GM12878 (cell line): ENCODE data around the gene SELPLG. TPM values are rescaled to one million over a fixed set of nuclear protein-coding genes. Genes with fewer than 3 reads are reported as not detected.

ENCODE experiments used
- BACH1 ChIP-seq: fragments of 450-650 bp; IDR thresholded peaks from 2 replicates; pipeline ENCODE4 v1.6.1; 2017; ENCODE audit warnings: mild to moderate bottlenecking, borderline replicate concordance
- IKZF2 ChIP-seq, 2 experiments: fragments of 450-650 bp; IDR thresholded peaks; 2 replicates each; pipeline ENCODE4 v1.6.1; 2017; ENCODE audit warnings: mild to moderate bottlenecking in 2 of 2, moderate library complexity in 2 of 2
- JUND ChIP-seq: IDR thresholded peaks from 2 replicates; pipeline ENCODE4 v1.6.1; 2012; ENCODE audit warnings: low read depth, mild to moderate bottlenecking, low read length, improper control_type of control experiment, moderate library complexity
- NFYA ChIP-seq: IDR thresholded peaks from 2 replicates; pipeline ENCODE4 v1.6.1; 2011; ENCODE audit warnings: low read depth, mild to moderate bottlenecking, low read length, improper control_type of control experiment, borderline replicate concordance
- RBBP5 ChIP-seq: fragments of 200-600 bp; sonication (generic); conservative IDR thresholded peaks from 2 replicates; pipeline ENCODE4 v1.6.1; 2016
- RCOR1 ChIP-seq: conservative IDR thresholded peaks from 2 replicates; pipeline ENCODE4 v1.6.1; 2012; ENCODE audit warnings: low read depth, low read length, improper control_type of control experiment
- SKIL ChIP-seq: fragments of 450-650 bp; IDR thresholded peaks from 2 replicates; pipeline ENCODE4 v1.6.1; 2017; ENCODE audit warnings: mild to moderate bottlenecking, low read depth, inconsistent platforms; ENCODE audit not compliant: poor library complexity, severe bottlenecking
- STAT1 ChIP-seq: fragments of 450-650 bp; conservative IDR thresholded peaks from 2 replicates; pipeline ENCODE4 v1.6.1; 2014; ENCODE audit warnings: antibody characterized with exemption, mild to moderate bottlenecking
- ZBTB33 ChIP-seq: fragments of 450-650 bp; IDR thresholded peaks from 2 replicates; pipeline ENCODE4 v1.6.1; 2017; ENCODE audit warnings: mild to moderate bottlenecking
- polyA plus RNA-seq, 11 experiments: library from polyadenylated mRNA; depleted of rRNA in 4 of 11; unstranded in 6 of 11; stranded (reverse) in 5 of 11; fragments of >200 nt; fragmentation: Nextera tagmentation in 4 of 11; fragmentation: Illumina TruSeq in 1 of 11; extraction: Ambion mirVana in 4 of 11; extraction: Trizol in 1 of 11; gene quantifications; 1 replicate in 1 of 11; 2 replicates in 10 of 11; pipeline versions ENCODE4 v1.2.1 to v1.2.3, GENCODE V29; 2011 to 2016; ENCODE audit warnings: inconsistent platforms in 2 of 11, missing spikeins in 2 of 11, low read depth in 1 of 11
- total RNA-seq, 4 experiments: library from RNA; depleted of rRNA in 3 of 4; stranded (reverse); fragments of >200 nt in 3 of 4; fragmentation: Illumina TruSeq in 1 of 4; extraction: Trizol in 1 of 4; gene quantifications; 2 replicates each; pipeline versions ENCODE4 v1.2.1 to v1.2.3, GENCODE V29; 2013 to 2021
- TF ChIP-seq, protein P1 (sequence below): IDR thresholded peaks from 2 replicates; pipeline ENCODE4 v1.6.1; 2012; ENCODE audit warnings: improper control_type of control experiment, low read depth, low read length; ENCODE audit not compliant: insufficient replicate concordance
- TF ChIP-seq, protein P2 (sequence below), 3 experiments: IDR thresholded peaks in 2 of 3; conservative IDR thresholded peaks in 1 of 3; 2 replicates each; pipeline ENCODE4 v1.5.1; 2011; ENCODE audit warnings: low read depth in 3 of 3, low read length in 3 of 3, mild to moderate bottlenecking in 3 of 3, control low read depth in 2 of 3, moderate library complexity in 2 of 3, inconsistent platforms in 1 of 3, mixed read lengths in 1 of 3; ENCODE audit not compliant: control insufficient read depth in 2 of 3, insufficient read depth in 1 of 3; ENCODE audit errors: extremely low read depth in 1 of 3
- TF ChIP-seq, protein P3 (sequence below): fragments of 450-650 bp; IDR thresholded peaks from 2 replicates; pipeline ENCODE4 v1.6.1; 2017; ENCODE audit warnings: low read depth, mild to moderate bottlenecking, moderate library complexity

The SELPLG gene
- total and polyA plus RNA-seq, 10 of the 15 experiments (the other 5 are each of a cell fraction or from before 2014, with no cell fraction given) = 3.2 to 32.3 (median 23.9) TPM

GRCh38 chr12:108616941-108617858 is 16.5 kb downstream of the SELPLG start (continued):
- TF ChIP-seq, protein P1, sequence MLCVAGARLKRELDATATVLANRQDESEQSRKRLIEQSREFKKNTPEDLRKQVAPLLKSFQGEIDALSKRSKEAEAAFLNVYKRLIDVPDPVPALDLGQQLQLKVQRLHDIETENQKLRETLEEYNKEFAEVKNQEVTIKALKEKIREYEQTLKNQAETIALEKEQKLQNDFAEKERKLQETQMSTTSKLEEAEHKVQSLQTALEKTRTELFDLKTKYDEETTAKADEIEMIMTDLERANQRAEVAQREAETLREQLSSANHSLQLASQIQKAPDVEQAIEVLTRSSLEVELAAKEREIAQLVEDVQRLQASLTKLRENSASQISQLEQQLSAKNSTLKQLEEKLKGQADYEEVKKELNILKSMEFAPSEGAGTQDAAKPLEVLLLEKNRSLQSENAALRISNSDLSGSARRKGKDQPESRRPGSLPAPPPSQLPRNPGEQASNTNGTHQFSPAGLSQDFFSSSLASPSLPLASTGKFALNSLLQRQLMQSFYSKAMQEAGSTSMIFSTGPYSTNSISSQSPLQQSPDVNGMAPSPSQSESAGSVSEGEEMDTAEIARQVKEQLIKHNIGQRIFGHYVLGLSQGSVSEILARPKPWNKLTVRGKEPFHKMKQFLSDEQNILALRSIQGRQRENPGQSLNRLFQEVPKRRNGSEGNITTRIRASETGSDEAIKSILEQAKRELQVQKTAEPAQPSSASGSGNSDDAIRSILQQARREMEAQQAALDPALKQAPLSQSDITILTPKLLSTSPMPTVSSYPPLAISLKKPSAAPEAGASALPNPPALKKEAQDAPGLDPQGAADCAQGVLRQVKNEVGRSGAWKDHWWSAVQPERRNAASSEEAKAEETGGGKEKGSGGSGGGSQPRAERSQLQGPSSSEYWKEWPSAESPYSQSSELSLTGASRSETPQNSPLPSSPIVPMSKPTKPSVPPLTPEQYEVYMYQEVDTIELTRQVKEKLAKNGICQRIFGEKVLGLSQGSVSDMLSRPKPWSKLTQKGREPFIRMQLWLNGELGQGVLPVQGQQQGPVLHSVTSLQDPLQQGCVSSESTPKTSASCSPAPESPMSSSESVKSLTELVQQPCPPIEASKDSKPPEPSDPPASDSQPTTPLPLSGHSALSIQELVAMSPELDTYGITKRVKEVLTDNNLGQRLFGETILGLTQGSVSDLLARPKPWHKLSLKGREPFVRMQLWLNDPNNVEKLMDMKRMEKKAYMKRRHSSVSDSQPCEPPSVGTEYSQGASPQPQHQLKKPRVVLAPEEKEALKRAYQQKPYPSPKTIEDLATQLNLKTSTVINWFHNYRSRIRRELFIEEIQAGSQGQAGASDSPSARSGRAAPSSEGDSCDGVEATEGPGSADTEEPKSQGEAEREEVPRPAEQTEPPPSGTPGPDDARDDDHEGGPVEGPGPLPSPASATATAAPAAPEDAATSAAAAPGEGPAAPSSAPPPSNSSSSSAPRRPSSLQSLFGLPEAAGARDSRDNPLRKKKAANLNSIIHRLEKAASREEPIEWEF = peak; percentile 84
- TF ChIP-seq JUND (no peak; the same call in 1 of the 2 replicates), IKZF2 (IDR thresholded peaks at IDR 0.05) (peak; percentile 94), RBBP5 (no peak), BACH1 (peak; percentile 76), ZBTB33 (no peak), NFYA (no peak), STAT1 (no peak), SKIL (peak; percentile 83), RCOR1 (peak; percentile 96; the same call in 1 of the 2 replicates)
- TF ChIP-seq, protein P2, sequence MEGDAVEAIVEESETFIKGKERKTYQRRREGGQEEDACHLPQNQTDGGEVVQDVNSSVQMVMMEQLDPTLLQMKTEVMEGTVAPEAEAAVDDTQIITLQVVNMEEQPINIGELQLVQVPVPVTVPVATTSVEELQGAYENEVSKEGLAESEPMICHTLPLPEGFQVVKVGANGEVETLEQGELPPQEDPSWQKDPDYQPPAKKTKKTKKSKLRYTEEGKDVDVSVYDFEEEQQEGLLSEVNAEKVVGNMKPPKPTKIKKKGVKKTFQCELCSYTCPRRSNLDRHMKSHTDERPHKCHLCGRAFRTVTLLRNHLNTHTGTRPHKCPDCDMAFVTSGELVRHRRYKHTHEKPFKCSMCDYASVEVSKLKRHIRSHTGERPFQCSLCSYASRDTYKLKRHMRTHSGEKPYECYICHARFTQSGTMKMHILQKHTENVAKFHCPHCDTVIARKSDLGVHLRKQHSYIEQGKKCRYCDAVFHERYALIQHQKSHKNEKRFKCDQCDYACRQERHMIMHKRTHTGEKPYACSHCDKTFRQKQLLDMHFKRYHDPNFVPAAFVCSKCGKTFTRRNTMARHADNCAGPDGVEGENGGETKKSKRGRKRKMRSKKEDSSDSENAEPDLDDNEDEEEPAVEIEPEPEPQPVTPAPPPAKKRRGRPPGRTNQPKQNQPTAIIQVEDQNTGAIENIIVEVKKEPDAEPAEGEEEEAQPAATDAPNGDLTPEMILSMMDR (IDR thresholded peaks at IDR 0.05 in 2 of 3, conservative IDR thresholded peaks at IDR 0.05 in 1 of 3; ENCODE audit: control insufficient read depth in 2 of 3, extremely low read depth in 1 of 3, insufficient read depth in 1 of 3, low read depth in 3 of 3, low read length in 3 of 3) = no peak
- TF ChIP-seq, protein P3, sequence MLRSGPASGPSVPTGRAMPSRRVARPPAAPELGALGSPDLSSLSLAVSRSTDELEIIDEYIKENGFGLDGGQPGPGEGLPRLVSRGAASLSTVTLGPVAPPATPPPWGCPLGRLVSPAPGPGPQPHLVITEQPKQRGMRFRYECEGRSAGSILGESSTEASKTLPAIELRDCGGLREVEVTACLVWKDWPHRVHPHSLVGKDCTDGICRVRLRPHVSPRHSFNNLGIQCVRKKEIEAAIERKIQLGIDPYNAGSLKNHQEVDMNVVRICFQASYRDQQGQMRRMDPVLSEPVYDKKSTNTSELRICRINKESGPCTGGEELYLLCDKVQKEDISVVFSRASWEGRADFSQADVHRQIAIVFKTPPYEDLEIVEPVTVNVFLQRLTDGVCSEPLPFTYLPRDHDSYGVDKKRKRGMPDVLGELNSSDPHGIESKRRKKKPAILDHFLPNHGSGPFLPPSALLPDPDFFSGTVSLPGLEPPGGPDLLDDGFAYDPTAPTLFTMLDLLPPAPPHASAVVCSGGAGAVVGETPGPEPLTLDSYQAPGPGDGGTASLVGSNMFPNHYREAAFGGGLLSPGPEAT = peak; percentile 100
